Activated CD8-positive, alpha-beta T cell treated with anti-CD3 and anti-CD28 coated beads for 36 hours (primary cell): ENCODE results near the gene CCDC14. TPM values are rescaled to one million over a fixed set of nuclear protein-coding genes. Genes with fewer than 3 reads are reported as not detected.

Source experiments
- ATAC-seq: fragments of 200-7000 bp; cut with Tn5 transposase; one replicate; pipeline ENCODE4 v1.10.0; 2021; ENCODE audit warnings: mild to moderate bottlenecking, moderate library complexity
- CTCF ChIA-PET: fragments of 350-600 bp; sonication (Branson Sonifier 250); formaldehyde crosslinking; loops from one replicate; lab custom pipeline; 2021; ENCODE audit warnings: antibody characterized with exemption; lab: Charles Lee
- POLR2A ChIA-PET: fragments of 350-600 bp; sonication (Branson Sonifier 250); formaldehyde crosslinking; loops from one replicate; lab custom pipeline; 2021; ENCODE audit warnings: antibody characterized with exemption; lab: Charles Lee
- DNase-seq: peaks from one replicate; pipeline ENCODE4 v3.0.0-alpha.2; 2020
- H3K27ac Mint-ChIP-seq: one replicate; pipeline ENCODE4 v1.8.0; 2021; ENCODE audit warnings: mild to moderate bottlenecking, mixed read lengths
- H3K27me3 Mint-ChIP-seq: one replicate; pipeline ENCODE4 v1.8.0; 2021; ENCODE audit warnings: mixed read lengths
- H3K36me3 Mint-ChIP-seq: one replicate; pipeline ENCODE4 v1.8.0; 2021; ENCODE audit warnings: low read depth, mixed read lengths
- H3K4me1 Mint-ChIP-seq: one replicate; pipeline ENCODE4 v1.8.0; 2021; ENCODE audit warnings: low read depth, mixed read lengths
- H3K4me3 Mint-ChIP-seq: one replicate; pipeline ENCODE4 v1.8.0; 2021; ENCODE audit warnings: mild to moderate bottlenecking, moderate library complexity, mixed read lengths
- H3K9me3 Mint-ChIP-seq: one replicate; pipeline ENCODE4 v1.8.0; 2021; ENCODE audit warnings: mixed read lengths
- CTCF ChIP-seq: fragments of 200-600 bp; IDR thresholded peaks from one replicate; pipeline ENCODE4 v1.8.0; 2022; ENCODE audit warnings: antibody characterized with exemption, mild to moderate bottlenecking
- intact Hi-C: fragments of 100-400 bp; cut with micrococcal nuclease; formaldehyde crosslinking; loops from one replicate; pipeline ENCODE4 v1.10.0; 2022
- total RNA-seq, 2 experiments: library from RNA; stranded (reverse); gene quantifications; one replicate each; pipeline ENCODE4 v1.2.3, GENCODE V29; 2021

Gene CCDC14
- total RNA-seq, 2 experiments from 2014 or later: 34.1 to 35.1 TPM

DNA sequence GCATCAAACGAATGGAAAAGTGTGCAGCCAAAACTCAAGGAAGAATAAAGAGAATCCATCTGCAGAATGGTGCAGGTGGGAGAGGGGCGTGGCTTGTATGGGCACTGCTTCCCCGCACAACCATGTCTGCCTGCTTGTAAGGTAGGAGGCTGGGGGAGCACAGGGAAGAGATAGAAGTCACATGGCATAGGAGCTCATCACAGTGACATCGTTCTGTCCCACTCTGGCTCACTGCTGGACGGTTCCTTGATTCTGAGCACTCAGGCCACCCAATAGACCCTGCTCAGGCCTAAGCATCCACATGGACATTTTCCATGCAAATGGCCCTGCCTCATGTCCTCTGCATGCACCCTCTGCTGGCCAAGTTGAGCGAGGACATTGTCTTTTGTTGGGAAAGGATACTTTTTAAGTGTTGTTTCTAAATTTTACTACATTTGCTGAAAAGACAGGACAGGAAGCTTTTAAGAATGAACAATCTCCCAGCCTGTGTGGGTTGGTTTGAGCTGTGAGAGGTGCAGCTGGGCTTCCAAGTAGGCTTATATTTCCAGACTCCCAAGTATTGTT, 79.9 kb downstream of the CCDC14 start:
- intact Hi-C loops: no loop called here
- TF ChIP-seq CTCF: no peak
- Mint-ChIP-seq H3K27me3 (peaks cover 34% of the 10 kb centered on the region), H3K9me3 (no peaks in the 10 kb centered on the region), H3K27ac (no peak overlapping the region), H3K4me1 (peaks cover 11% of the 10 kb centered on the region), H3K4me3 (no peak overlapping the region), H3K36me3 (no peaks in the 10 kb centered on the region)
- ChIA-PET POLR2A (no interaction called here), CTCF (no interaction called here)
- DNase-seq: no peak
- no peak for ATAC-seq

DNA sequence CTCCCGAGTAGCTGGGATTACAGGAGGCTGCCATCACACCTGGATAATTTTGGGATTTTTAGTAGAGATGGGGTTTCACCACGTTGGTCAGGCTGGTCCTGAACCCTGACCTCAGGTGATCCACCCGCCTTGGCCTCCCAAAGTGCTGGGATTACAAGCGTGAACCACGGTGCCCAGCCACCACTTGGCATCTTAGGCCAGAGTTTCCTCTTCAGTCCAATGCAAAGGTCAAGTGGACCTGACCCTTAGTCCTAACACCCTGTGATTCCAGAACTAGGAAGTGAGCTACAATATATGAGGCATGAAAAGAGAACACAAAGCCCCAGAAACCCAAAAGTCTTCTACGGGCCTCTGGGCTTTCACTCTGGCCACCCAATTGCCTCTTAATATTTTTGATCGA, 82.2 kb downstream of the CCDC14 start:
- Mint-ChIP-seq H3K4me1 (peaks cover 6% of the 10 kb centered on the region), H3K9me3 (no peaks in the 10 kb centered on the region), H3K27me3 (peaks cover 22% of the 10 kb centered on the region), H3K27ac (no peak overlapping the region), H3K36me3 (no peaks in the 10 kb centered on the region), H3K4me3 (no peak overlapping the region)
- CTCF ChIA-PET: no interaction called here
- ATAC-seq: no peak
- DNase-seq: no peak
- intact Hi-C loops: no loop called here
- TF ChIP-seq CTCF: no peak
- POLR2A ChIA-PET: no interaction called here

DNA sequence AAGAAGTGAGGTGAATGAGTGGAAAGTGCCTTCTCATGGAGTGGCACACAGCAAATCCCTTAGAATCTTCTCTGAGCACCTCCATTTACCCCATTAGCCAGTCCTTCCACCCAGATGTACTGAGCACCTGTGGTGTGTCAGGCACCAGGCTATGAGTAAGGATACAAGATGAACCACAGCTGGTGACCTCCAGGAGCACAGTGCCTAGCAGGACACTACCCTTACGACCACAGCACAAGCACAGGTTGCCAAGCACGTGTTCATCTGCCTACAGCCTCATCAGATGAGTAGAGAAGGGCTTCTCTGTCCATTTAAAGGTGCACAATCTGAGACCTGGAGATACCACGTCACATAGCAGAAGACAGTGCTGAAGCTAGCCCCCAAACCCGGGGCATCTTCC, 83.1 kb downstream of the CCDC14 start:
- Mint-ChIP-seq H3K4me3 (no peak overlapping the region), H3K27ac (no peak overlapping the region), H3K27me3 (peaks cover 16% of the 10 kb centered on the region), H3K9me3 (no peaks in the 10 kb centered on the region), H3K4me1 (no peaks in the 10 kb centered on the region), H3K36me3 (no peaks in the 10 kb centered on the region)
- ATAC-seq (no peak), DNase-seq (no peak)
- no peak for TF ChIP-seq CTCF
- CTCF ChIA-PET: no interaction called here
- POLR2A ChIA-PET: no interaction called here
- intact Hi-C loops: no loop called here

DNA sequence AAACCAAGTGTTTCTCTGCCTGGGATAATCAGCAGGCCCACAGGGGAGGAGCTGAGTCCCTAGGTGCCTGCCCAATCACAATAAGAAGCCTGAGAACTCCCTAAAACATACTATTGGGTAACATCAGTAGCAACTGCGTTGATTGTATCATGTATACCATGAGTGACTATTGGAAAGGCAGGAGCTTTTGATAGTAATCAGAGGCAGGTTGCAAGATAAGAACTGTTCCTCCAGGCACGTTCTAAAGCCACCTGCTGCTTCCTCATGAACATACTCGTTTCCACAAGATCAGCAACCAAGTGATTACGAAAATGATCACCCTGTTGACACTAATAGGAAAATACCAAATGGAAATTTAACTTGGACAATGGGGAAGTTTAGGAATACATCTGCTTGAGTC, 83.6 kb downstream of the CCDC14 start:
- H3K4me1 Mint-ChIP-seq: no peaks in the 10 kb centered on the region
- no peaks in the 10 kb centered on the region for H3K9me3 Mint-ChIP-seq
- no peak for ATAC-seq
- no peaks in the 10 kb centered on the region for H3K36me3 Mint-ChIP-seq
- intact Hi-C loops: no loop called here
- ChIA-PET POLR2A (no interaction called here), CTCF (no interaction called here)
- H3K27ac Mint-ChIP-seq: no peak overlapping the region
- peaks cover 11% of the 10 kb centered on the region for H3K27me3 Mint-ChIP-seq
- no peak for DNase-seq
- no peak for TF ChIP-seq CTCF
- no peak overlapping the region for H3K4me3 Mint-ChIP-seq

GRCh38 chr3:123876858-123877257, 84.2 kb downstream of the CCDC14 start:
- ATAC-seq: no peak
- DNase-seq: no peak
- Mint-ChIP-seq H3K36me3 (no peaks in the 10 kb centered on the region), H3K27me3 (peaks cover 7% of the 10 kb centered on the region), H3K4me3 (no peak overlapping the region), H3K27ac (no peak overlapping the region), H3K4me1 (no peaks in the 10 kb centered on the region), H3K9me3 (no peaks in the 10 kb centered on the region)
- CTCF ChIA-PET: no interaction called here
- intact Hi-C loops: no loop called here
- no peak for TF ChIP-seq CTCF
- POLR2A ChIA-PET: no interaction called here
